Parathyroid adenoma (tissue), 2 donors: Measurements from ENCODE around the gene PCNX3.

Source experiments
- H2AFZ ChIP-seq: fragments of 300-600 bp; sonication (generic); one replicate; pipeline ENCODE4 v1.7.0; 2017; ENCODE audit warnings: antibody characterized with exemption, mild to moderate bottlenecking
- H3K27ac ChIP-seq: fragments of 300-600 bp; sonication (generic); one replicate; pipeline ENCODE4 v1.7.0; 2017
- H3K27me3 ChIP-seq: fragments of 300-600 bp; sonication (generic); one replicate; pipeline ENCODE4 v1.7.0; 2017; ENCODE audit warnings: low read length; ENCODE audit not compliant: control insufficient read depth, insufficient read depth
- H3K36me3 ChIP-seq: fragments of 300-600 bp; sonication (generic); one replicate; pipeline ENCODE4 v1.7.0; 2017; ENCODE audit warnings: low read length; ENCODE audit not compliant: control insufficient read depth, insufficient read depth
- H3K4me1 ChIP-seq: fragments of 300-600 bp; sonication (generic); one replicate; pipeline ENCODE4 v1.7.0; 2017; ENCODE audit warnings: control low read depth
- H3K4me2 ChIP-seq: fragments of 300-600 bp; sonication (generic); one replicate; pipeline ENCODE4 v1.7.0; 2017; ENCODE audit warnings: low read length
- H3K4me3 ChIP-seq: fragments of 300-600 bp; sonication (generic); one replicate; pipeline ENCODE4 v1.7.0; 2017; ENCODE audit warnings: low read depth, low read length
- H3K79me2 ChIP-seq: fragments of 300-600 bp; sonication (generic); one replicate; pipeline ENCODE4 v1.7.0; 2017; ENCODE audit warnings: control low read depth
- H3K9ac ChIP-seq: fragments of 300-600 bp; sonication (generic); one replicate; pipeline ENCODE4 v1.7.0; 2017; ENCODE audit warnings: mild to moderate bottlenecking
- H3K9me3 ChIP-seq: fragments of 300-600 bp; sonication (generic); one replicate; pipeline ENCODE4 v1.7.0; 2017; ENCODE audit warnings: low read length; ENCODE audit not compliant: control insufficient read depth
- TF ChIP-seq, protein P1 (sequence below): fragments of 300-600 bp; sonication (generic); IDR thresholded peaks from one replicate; pipeline ENCODE4 v1.7.0; 2017; ENCODE audit warnings: antibody characterized with exemption, mild to moderate bottlenecking
- donor health status: primary hyperparathyroidism.

Gene PCNX3

GRCh38 chr11:65649656-65650546, 34.3 kb downstream of the PCNX3 start:
- peaks cover 10% of the 10 kb centered on the region for H3K4me1 ChIP-seq
- H3K9me3 ChIP-seq, result no peaks in the 10 kb centered on the region
- no peak overlapping the region for H3K9ac ChIP-seq
- no peak overlapping the region for H3K4me2 ChIP-seq
- H3K27me3 ChIP-seq, result no peaks in the 10 kb centered on the region
- no peak overlapping the region for H3K4me3 ChIP-seq
- no peak overlapping the region for H3K27ac ChIP-seq
- H3K36me3 ChIP-seq, result no peaks in the 10 kb centered on the region
- H3K79me2 ChIP-seq, result no peaks in the 10 kb centered on the region
- H2AFZ ChIP-seq, result no peak overlapping the region
- TF ChIP-seq, protein P1, sequence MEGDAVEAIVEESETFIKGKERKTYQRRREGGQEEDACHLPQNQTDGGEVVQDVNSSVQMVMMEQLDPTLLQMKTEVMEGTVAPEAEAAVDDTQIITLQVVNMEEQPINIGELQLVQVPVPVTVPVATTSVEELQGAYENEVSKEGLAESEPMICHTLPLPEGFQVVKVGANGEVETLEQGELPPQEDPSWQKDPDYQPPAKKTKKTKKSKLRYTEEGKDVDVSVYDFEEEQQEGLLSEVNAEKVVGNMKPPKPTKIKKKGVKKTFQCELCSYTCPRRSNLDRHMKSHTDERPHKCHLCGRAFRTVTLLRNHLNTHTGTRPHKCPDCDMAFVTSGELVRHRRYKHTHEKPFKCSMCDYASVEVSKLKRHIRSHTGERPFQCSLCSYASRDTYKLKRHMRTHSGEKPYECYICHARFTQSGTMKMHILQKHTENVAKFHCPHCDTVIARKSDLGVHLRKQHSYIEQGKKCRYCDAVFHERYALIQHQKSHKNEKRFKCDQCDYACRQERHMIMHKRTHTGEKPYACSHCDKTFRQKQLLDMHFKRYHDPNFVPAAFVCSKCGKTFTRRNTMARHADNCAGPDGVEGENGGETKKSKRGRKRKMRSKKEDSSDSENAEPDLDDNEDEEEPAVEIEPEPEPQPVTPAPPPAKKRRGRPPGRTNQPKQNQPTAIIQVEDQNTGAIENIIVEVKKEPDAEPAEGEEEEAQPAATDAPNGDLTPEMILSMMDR, result no peak

GRCh38 chr11:65650547-65651338, 35.2 kb downstream of the PCNX3 start:
- TF ChIP-seq, protein P1, result no peak
- Histone ChIP-seq H3K4me3 (no peak overlapping the region), H3K9me3 (no peaks in the 10 kb centered on the region), H2AFZ (no peak overlapping the region), H3K9ac (no peak overlapping the region), H3K4me2 (no peak overlapping the region), H3K27ac (no peak overlapping the region), H3K79me2 (no peaks in the 10 kb centered on the region), H3K36me3 (no peaks in the 10 kb centered on the region), H3K4me1 (peaks cover 10% of the 10 kb centered on the region), H3K27me3 (no peaks in the 10 kb centered on the region)

- no peaks in the 10 kb centered on the region for H3K27me3 ChIP-seq
- no peak overlapping the region for H3K4me2 ChIP-seq
- H3K4me1 ChIP-seq, result peaks cover 10% of the 10 kb centered on the region
- no peak overlapping the region for H3K9ac ChIP-seq
- H3K4me3 ChIP-seq, result no peak overlapping the region
- H3K79me2 ChIP-seq, result no peaks in the 10 kb centered on the region
- no peaks in the 10 kb centered on the region for H3K9me3 ChIP-seq
- TF ChIP-seq, protein P1, result no peak
- no peaks in the 10 kb centered on the region for H3K36me3 ChIP-seq
- H2AFZ ChIP-seq, result no peak overlapping the region
- H3K27ac ChIP-seq, result peak overlapping the region; percentile 94
These were observed 35.7 kb downstream of the PCNX3 start for GRCh38 chr11:65651339-65651588.

GRCh38 chr11:65651589-65652510, 36.3 kb downstream of the PCNX3 start:
- no peaks in the 10 kb centered on the region for H3K9me3 ChIP-seq
- H3K4me2 ChIP-seq, result peak overlapping the region; percentile 58
- TF ChIP-seq, protein P1, result no peak
- H3K4me3 ChIP-seq, result peak overlapping the region; percentile 56
- H3K9ac ChIP-seq, result no peak overlapping the region
- H3K36me3 ChIP-seq, result no peaks in the 10 kb centered on the region
- H3K27ac ChIP-seq, result peak overlapping the region; percentile 94
- H3K79me2 ChIP-seq, result no peaks in the 10 kb centered on the region
- H2AFZ ChIP-seq, result peak overlapping the region; percentile 66
- peaks cover 10% of the 10 kb centered on the region for H3K4me1 ChIP-seq
- no peaks in the 10 kb centered on the region for H3K27me3 ChIP-seq
